ENCODE measurements around the gene COG2. TPM values are rescaled to one million over a fixed set of nuclear protein-coding genes. Genes with fewer than 3 reads are reported as not detected.

The COG2 gene
- total RNA-seq, 1 donor from 2014 or later = 20.4 TPM

- H3K9me3 ChIP-seq = no peaks in the 10 kb centered on the region
- H3K4me1 ChIP-seq = peaks cover 34% of the 10 kb centered on the region
- intact Hi-C loops (cut with DNase I) = loop anchor here (5.0 kb wide), 1 partner anchor 128 kb away; no protein-coding TSS in a partner anchor
- H3K4me3 ChIP-seq = peak overlapping the region in 1 of 2 donors; percentile 62
- H3K36me3 ChIP-seq = no peaks in the 10 kb centered on the region
- DNase-seq (ENCODE audit: extremely low spot score in 2 of 2) = no peak
- H3K27me3 ChIP-seq = no peaks in the 10 kb centered on the region
- TF ChIP-seq CTCF (IDR thresholded peaks at IDR 0.05) (no peak), POLR2AphosphoS5 (IDR thresholded peaks at IDR 0.05; ENCODE audit: insufficient read depth in 1 of 2, low read depth in 1 of 2) (no peak), POLR2A (IDR thresholded peaks at IDR 0.05) (no peak)
- no peak overlapping the region for H3K27ac ChIP-seq
Measured at GRCh38 chr1:230643908-230644307, 1.6 kb downstream of the COG2 start.

- H3K36me3 ChIP-seq = no peaks in the 10 kb centered on the region
- intact Hi-C loops (cut with DNase I) = no loop called here
- H3K27ac ChIP-seq = no peak overlapping the region
- H3K4me1 ChIP-seq = peaks cover 33% of the 10 kb centered on the region
- no peak overlapping the region for H3K4me3 ChIP-seq
- no peak for TF ChIP-seq POLR2A (IDR thresholded peaks at IDR 0.05)
- no peak for TF ChIP-seq CTCF (IDR thresholded peaks at IDR 0.05)
- no peak for TF ChIP-seq POLR2AphosphoS5 (IDR thresholded peaks at IDR 0.05; ENCODE audit: insufficient read depth in 1 of 2, low read depth in 1 of 2)
- no peaks in the 10 kb centered on the region for H3K27me3 ChIP-seq
- no peak for DNase-seq (ENCODE audit: extremely low spot score in 2 of 2)
- H3K9me3 ChIP-seq = no peaks in the 10 kb centered on the region
Measured at GRCh38 chr1:230646710-230647302, 4.5 kb downstream of the COG2 start.

DNA sequence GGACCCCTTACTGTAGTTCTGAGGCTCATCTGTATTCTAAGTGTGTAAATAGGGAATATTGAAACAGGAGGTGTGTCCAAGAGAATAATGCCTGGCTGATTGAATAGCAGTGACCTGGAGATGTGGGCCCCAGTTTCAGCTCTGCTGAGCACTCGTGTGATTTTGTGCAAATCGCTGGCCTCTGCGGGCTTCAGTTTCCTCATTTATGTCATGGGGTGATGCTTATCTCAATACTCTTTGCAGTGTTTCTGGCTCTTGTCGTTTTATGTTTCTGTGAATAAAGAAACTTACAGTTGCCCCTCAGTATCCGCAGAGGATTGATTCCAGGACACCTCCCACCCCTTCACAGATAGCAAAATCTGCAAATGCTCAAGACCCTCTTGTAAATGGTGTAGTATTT, 5.0 kb downstream of the COG2 start:
- Histone ChIP-seq H3K36me3 (no peaks in the 10 kb centered on the region), H3K4me1 (peaks cover 30% of the 10 kb centered on the region), H3K9me3 (no peaks in the 10 kb centered on the region), H3K4me3 (no peak overlapping the region), H3K27ac (no peak overlapping the region), H3K27me3 (no peaks in the 10 kb centered on the region)
- TF ChIP-seq CTCF (IDR thresholded peaks at IDR 0.05) (no peak), POLR2A (IDR thresholded peaks at IDR 0.05) (no peak)
- no peak for DNase-seq (ENCODE audit: extremely low spot score in 2 of 2)
- intact Hi-C loops (cut with DNase I) = no loop called here

- intact Hi-C loops (cut with DNase I) = no loop called here
- TF ChIP-seq CTCF (IDR thresholded peaks at IDR 0.05) (no peak), POLR2AphosphoS5 (IDR thresholded peaks at IDR 0.05; ENCODE audit: insufficient read depth in 1 of 2, low read depth in 1 of 2) (no peak), POLR2A (IDR thresholded peaks at IDR 0.05) (no peak)
- H3K4me1 ChIP-seq = peaks cover 27% of the 10 kb centered on the region
Measured at GRCh38 chr1:230648114-230648513, 5.8 kb downstream of the COG2 start.

DNA sequence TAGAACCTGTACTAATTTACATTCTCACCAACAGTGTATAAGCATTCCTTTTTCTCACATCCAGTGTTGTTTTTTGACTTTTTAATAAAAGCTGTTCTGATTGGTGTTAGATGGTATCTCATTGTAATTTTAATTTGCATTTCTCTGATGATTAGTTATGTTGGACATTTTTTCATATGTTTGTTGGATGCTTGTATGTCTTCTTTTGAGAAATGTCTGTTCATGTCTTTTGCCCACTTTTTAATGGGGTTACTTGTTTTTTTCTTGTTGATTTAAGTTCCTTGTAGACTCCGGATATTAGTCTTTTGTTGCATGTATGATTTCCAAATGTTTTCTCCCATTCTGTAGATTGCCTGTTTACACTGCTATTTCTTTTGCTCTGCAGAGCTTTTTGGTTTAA, 8.0 kb downstream of the COG2 start:
- TF ChIP-seq CTCF (IDR thresholded peaks at IDR 0.05) (no peak), POLR2A (IDR thresholded peaks at IDR 0.05) (no peak), POLR2AphosphoS5 (IDR thresholded peaks at IDR 0.05; ENCODE audit: insufficient read depth in 1 of 2, low read depth in 1 of 2) (no peak)
- intact Hi-C loops (cut with DNase I) = no loop called here
- H3K4me1 ChIP-seq = peaks cover 9% of the 10 kb centered on the region
- no peaks in the 10 kb centered on the region for H3K36me3 ChIP-seq
- H3K4me3 ChIP-seq = no peak overlapping the region
- H3K9me3 ChIP-seq = no peaks in the 10 kb centered on the region
- no peaks in the 10 kb centered on the region for H3K27me3 ChIP-seq
- H3K27ac ChIP-seq = no peak overlapping the region
- DNase-seq (ENCODE audit: extremely low spot score in 2 of 2) = no peak

More at GRCh38 chr1:230648114-230648513, 5.8 kb downstream of the COG2 start:
- no peak for DNase-seq (ENCODE audit: extremely low spot score in 2 of 2)
- no peaks in the 10 kb centered on the region for H3K36me3 ChIP-seq
- no peaks in the 10 kb centered on the region for H3K27me3 ChIP-seq
- no peaks in the 10 kb centered on the region for H3K9me3 ChIP-seq
- H3K27ac ChIP-seq = no peak overlapping the region
- no peak overlapping the region for H3K4me3 ChIP-seq
